Suppressor macrophage (primary cell): ENCODE data around the gene NRXN3.
"Not testable (repeated sequence)": the region's sequence is repeated elsewhere in the genome, so short reads cannot be mapped to it uniquely, and the experiment has no call there.

Source experiments
- DNase-seq, 4 experiments: peaks; one replicate each; pipeline ENCODE4 v3.0.0-alpha.2; 2020 to 2022

Gene NRXN3

DNA sequence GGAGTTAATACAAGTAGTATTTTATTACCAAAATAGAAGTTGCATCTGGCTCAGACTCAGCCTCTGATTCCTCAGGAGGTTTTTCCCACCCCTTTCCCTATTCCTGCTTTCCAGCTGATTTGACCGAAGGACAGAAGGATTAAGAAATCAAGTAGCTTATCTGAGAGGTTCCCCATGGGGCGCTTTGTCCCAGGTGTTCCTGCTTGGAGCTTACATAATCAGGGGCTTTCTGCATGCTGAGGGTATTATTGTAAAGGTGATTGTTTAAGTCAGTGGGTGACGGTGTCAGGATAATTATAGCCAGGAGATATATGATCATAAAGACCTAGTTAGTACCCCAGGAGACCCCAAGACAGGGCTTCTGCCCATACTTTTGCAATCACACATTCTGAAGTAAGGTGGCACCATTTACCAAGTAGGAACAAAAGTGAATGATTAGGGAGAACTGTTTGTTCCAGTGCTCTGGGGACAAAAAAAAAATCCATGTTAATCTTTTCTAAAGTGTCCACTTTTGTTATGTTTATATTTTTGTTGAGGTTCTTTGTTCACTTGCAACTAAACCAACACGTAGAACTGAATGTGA, 921.3 kb downstream of the NRXN3 start:
- no peak for DNase-seq

DNA sequence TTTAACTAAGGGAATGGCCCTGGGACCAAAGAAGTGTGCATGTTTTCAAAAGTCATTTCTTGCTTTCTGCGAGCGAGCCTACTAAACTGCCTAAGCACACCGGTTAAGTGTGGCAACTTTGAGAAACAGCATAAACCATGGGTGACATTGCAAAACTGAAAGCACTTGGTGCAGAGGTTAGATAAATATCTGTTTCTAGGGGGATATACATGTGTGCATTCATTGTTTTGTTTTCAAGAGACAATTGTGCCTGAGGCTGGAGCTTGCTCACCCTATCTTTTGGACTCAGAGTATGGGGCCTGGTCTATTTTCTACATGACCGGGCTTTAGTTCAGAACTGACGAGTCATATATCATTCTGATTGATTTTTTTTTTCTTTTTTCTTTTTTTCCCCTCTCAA, 923.4 kb downstream of the NRXN3 start:
- DNase-seq = no peak

DNA sequence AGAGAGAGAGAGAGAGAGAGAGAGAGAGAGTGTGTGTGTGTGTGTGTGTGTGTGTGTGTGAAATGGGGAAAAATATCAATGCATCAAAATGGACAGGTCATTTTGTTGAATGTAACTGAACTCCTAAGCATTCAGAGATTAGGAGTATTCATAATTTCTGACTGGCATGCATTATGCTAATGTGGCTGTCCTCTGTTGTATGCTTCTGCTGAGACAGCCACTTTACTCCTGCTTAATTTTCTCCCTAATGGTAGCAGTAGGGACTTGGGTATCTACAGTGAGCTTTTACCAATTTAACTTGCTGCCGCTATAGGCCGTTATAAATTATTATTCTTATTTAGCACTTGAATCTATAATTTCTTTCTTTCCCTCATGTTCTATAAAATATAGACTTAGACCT, 924.8 kb downstream of the NRXN3 start:
- no peak for DNase-seq

DNA sequence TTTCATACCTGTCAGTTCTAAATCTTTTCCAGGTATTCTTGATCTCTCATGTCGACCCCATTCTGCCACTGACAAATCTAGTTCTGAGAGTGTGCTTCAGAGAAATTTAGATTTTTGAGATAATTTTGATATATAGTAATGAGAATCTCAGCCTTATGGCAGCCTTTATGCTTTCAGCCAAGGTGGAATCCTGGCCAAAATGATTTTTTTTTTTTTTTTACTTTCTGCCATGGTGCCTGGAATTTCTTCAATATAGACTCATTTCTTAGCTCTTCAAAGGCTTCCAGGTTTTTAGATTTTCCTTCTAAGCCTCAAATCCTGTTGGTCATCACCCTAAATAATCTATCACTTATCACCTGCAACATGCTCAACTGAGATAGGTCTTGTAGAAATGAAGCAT, 926.6 kb downstream of the NRXN3 start:
- DNase-seq = no peak

DNA sequence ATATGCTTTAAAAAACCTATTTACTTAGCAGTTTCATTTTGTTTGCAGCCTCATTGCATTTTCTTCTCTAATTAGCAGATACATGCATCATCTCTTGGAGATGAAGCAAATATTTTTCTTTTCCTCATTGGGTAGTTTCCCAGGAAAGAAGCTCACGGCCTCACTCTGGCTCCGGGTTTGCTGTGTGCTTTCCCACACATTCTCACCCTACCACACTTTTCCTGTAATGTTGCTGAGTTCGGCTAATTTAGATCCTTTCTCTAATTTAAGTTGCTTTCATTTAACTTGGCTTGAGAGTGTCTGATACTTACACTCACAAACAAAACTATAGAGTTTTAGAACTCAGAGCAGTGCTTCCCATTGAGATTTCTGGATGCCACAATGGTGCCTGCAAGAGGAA, 928.2 kb downstream of the NRXN3 start:
- DNase-seq = no peak

DNA sequence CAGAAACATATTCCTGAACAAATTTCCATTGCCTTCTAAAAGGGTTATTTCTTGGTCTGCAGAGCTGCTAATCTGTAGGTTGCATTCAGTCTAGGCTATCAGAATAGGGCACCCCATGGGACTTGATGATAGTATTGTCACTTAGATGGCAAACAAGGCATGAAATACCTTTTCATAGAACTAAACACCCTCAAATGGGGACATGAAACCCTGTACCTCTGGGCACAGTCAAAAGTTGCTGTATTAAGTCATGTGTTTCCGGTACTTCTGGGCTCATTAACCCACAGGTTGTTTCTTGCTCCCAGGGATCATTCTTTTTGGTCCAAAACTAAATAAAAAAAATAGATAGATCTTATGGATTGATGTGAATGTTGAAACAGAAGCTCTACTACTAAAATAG, 930.4 kb downstream of the NRXN3 start:
- DNase-seq = no peak

DNA sequence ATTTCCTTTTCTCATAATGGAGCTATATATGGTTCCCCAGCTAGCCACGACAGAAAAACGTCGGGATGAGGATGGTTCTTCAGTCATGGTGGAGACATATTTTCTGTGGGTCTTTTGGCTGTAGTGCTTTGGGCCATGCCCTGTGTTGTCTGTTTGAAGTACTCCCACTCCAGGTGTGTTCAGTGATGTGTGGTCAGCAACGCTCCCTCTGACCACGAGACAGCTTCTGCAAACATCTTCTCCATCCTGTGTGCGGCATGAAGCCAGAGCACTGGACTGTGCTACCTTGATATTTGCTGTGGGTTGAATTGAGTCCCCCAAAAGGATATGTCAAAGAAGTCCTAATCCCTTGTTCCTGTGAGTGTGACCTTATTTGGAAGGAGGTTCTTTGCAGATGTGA, 931.2 kb downstream of the NRXN3 start:
- DNase-seq = no peak

DNA sequence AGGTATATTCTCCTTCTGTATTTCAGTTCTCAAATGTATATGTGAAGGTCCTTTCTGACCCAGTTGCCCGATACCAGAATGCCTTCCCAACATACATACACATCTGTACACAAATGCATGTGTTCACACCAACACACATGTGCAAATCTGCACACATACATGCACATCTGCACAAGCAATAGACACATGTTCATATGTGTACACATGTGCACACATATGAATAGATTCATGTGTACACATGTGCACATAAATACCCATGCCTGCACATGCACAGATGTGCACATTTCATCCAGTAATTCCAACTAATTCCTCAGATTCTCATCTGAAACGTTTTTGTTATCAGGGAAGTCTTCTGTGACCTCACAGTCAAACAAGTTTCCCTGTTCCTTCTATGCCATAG, 933.6 kb downstream of the NRXN3 start:
- DNase-seq = no peak

DNA sequence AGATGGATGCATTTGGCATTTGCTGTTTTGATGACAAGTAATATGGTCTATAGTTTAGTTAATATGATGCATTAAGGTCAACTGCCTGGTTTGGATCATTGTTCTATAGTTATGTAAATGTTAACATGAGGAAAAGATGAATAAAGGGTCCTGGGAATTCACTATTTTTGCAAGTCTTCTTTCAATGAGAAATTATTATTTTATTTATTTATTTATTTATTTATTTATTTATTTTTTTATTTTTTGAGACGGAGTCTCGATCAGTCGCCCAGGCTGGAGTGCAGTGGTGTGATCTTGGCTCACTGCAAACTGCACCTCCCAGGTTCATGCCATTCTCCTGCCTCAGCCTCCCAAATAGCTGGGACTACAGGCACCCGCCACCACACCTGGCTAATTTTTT, 940.4 kb downstream of the NRXN3 start:
- not testable (repeated sequence) for DNase-seq

DNA sequence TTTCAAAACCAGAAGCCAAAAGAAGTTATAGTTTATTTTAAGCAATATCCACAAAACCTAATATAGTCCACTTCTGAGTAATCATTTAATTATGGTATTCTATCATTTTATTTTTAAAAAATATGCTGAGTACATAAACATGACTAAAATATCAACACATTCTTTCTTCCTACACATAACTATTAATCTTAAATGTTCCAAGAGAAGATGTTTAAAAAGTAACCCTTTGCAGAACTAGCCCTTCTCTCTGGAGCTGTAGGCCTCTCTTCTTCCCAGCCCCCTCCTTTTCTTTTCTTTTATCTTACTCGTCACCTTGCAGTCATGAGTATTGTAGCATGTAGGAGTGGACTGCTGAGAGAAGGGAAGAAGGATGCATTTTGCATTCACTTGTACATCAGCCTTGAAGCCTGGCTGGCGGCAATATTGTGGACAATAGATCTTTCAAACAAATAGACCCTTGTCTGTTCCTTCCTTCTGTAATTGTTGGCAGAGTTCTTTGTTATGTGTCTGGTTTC, 941.9 kb downstream of the NRXN3 start:
- DNase-seq = no peak

DNA sequence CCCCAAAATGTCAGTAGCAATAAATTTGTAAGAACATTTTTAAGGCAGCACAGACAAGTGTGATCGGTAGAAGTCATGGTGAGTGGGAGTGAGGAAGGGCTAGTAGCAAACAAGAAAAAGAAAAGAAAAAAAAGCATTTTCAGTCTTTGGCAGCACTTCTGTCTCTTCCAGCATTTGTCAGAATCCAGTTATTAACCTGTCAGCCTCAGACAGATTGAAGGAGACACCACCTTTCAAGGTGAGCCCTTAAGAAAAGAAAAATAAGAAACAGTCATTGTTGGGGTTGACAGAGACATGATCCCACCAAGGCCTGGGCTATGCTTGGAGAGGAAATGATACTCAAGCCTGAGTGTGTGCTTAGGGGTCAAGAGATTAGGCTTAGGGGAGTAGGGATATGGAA, 947.4 kb downstream of the NRXN3 start:
- DNase-seq = no peak

DNA sequence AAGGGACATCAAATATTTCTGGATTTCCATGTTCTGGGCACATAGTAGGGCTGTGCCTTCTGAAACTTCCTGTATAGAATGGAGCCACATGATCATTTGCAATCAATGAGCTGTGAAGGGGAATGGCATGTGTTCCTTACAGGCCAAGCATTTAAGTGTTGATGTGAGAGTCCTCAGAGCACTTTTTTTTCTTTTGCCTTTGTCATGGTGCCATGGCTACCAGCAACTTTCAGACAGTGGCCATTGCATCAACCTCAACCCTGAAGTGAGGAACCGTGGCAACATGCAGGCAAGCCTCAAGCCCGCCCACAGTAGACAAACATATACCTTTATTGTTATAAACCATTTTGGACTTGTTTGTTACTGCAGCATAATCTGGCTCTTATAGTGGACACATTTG, 948.1 kb downstream of the NRXN3 start:
- DNase-seq = no peak

DNA sequence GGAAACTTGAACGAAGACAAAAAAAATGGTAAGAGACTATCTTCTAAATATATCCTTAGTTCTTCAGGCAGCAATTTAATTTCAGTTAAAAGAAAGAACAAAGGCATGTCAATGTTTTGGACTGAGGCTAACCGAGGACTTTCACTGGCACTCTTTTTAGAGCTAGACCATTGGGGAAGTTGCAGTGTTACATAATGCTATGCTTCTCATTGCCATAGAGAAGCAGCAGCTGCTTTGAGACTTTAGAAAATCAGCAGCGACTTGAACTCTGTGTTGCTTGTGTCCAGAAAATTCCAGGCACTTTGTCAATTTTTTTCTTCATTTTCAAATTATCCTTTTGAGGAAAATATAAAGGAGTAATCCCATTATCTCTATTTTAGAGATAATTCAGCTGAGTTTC, 964.2 kb downstream of the NRXN3 start:
- peak in 3 of 4 experiments; percentile 3 to 37 (median 25) for DNase-seq

DNA sequence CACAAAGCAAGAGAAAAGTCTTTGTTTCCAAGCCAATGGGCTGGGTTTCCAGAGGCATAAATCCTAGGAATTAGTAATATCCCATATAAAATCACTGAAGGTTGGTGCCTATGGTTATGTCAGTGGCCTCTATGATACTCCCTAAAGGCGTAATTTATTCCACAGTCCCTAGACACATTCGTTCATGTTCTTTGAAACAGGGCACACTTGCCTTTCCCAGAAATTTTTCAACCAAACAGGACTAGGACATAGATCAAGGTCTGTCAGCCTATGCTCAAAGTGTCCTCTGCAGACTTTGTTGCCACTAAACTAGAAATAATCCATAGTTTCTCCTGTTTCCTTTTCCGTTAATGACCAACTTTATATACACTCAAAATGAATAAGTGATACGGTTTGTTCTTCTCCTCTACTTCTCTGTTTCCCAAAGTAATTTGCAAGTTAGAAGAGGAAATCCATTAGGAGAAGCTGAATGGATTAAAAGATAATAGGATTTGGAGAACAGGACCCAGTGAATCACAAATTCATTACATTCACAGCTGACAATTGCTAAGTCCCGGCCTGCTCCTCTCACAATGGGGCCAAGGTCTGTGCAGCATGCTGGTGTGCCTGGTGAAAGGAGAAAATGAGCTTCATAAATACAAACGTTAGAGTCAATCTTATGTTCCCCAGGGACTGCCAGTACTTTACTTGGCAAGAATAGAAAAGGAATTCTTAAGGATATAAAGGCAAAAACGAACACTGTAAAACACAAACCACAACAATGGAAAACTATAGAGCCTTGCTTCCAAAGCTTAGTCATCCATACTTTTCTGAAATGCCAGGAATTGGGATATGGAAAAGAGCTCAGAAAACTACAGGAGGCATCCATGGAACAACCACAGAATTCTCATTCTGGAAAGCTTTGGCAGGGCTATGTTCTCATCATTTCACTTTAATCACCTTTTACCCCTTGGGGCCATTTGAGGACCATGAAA, 966.2 kb downstream of the NRXN3 start:
- DNase-seq = no peak

DNA sequence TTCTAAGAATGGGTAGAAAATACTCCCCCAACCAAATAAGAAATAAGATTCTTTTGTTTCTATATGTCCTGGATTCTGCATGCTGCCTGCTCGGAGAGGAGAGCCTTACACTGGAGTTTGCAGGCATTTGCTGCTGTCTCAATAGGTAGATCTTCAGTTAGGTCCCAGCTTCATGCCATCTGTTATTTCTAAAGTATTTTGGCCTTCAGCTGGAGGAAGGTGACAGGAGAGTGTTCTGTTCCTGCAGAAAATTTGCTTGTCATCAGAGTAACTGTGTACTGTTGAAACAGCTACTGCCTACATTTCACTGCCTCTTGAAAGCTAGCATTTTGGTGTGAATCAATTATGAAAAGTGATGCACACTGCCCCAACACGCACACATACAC, 966.9 kb downstream of the NRXN3 start:
- no peak for DNase-seq

DNA sequence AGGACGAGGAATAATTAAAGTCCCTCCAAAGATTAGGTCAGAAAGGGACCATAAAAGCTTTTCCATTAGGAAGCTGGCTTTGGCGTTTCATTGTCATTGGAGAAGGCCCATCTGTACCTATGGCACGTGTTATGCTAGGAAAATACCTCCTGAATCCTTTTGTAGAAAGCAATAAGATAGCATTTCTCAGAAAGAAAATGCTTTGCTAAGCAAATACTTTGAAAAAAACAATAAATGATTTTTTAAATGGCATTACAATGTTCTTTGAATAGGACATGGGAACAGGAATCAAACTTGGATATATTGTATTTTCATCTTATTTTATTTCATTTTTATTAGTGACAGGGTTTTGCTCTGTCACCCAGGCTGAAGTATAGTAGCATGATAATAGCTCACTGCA, 967.7 kb downstream of the NRXN3 start:
- no peak for DNase-seq

DNA sequence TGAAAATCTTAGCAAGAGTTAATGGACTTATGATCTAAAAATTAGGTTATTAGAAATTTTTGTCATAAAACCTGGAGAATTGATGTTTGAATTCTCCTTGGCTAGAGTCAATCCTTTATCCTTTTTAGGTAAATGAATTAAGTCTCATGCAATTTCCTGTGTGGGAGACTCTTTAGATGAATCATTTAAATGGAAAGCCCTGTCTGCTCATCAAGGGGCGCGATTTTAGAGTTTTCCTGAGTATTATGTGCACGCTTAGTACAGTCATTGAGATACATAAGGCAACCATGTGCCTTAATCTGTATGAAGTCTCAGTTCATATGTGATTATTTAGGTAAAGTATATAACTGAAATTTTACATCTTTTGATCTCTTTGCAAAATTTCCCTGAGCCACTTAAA, 974.7 kb downstream of the NRXN3 start:
- DNase-seq = no peak

DNA sequence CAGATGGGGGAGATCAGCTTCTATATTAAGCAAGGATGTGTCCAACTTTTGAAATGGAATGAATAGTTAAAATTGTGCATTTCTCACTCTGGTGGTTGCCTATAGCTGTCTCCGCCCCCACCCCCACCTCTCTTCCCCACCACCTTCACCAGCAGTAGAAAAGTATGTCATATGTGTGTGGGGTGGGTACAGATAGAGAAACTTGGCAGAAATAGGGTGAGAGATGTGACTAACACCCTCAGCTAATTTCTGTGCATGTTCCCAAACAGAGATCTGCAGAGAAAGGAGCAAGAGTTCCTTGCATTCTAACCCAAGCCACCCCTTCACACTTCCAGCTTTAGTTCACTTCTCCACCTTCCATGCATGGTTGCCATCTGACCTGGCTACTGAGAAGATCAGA, 980.1 kb downstream of the NRXN3 start:
- no peak for DNase-seq

DNA sequence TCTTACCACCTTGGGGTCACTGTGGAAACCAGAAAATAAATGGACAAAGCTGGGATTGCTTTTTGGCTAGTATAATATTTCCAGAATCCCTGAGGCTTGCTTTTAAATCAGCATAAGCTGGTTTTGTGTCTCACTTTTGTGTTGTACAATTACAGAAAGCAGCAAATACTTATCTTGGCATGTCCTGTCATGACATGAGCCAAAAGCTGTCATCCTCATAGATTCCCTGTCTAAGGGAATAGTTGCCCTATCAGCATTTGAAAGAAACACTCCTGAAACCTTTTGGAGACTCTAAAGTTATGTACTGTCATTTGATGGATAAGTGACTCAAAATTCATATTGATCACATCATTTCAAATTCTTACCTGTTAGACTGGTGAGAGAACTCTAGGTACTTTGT, 987.2 kb downstream of the NRXN3 start:
- DNase-seq = no peak

DNA sequence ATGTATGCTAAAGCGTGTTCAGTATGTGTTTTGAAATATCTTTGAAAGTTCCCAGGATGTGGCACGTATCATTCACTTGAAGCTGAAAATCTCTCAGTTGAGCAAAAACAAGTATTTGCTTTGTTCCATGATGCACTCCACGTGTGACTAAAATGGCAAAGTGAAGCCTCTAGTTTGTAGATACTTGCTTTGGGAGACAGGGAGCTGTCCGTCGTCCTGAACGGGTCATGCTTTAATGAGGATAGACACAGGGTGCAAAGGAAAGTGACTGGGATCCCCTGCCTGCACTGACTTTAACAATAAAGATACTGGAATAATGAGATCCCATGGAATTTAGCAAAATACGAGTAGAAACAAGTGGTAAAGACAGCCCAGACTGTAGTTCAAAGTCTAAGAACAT, 991.4 kb downstream of the NRXN3 start:
- peak in 3 of 4 experiments; percentile 1 to 26 (median 20) for DNase-seq

DNA sequence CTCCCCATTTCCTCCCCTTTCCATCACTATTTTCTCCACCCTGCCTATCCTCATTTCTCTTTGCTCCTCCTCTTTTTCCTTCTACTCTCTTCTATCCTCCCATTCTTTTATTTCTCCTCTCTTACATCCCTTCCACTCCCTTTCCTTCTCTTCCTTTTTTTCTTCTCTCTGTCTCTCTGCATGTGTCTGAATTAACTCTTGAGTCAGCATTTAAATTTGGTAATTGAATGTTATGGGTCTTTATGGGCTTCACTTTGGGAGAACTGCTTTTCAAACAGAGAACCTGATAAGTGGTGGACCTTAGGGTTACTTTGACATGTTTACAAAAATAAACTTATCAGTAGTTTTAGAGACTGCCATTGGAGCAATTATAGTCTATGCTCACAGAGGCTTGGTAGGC, 992.7 kb downstream of the NRXN3 start:
- no peak for DNase-seq

DNA sequence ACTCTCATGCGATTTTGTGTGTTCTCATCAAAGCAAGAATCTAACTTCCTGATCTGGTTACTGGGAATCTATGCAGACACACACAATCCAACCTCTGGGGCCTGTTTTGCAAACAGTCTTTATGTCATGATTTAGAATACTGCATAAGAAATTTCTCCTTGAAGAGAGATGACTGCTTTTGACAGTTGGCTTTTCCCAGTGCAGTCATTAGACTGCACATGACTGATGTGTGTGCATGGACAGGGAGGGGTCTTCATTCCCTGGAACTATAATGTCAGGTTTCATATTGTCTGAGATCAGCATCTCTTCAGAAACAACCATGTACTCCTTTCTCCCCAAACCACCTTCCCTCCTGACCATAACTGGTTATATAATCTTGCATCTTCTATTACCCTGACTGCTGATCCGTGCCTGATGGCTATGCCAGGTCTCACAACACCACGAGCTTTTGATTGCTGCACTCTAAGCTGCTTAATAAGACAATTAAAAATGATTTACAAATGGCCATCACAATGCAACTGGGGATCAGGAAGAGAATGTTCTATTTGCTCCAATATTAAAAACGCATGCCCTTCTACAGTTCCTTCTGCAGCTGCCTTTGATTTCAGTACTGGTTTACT, 995.4 kb downstream of the NRXN3 start:
- DNase-seq = no peak

DNA sequence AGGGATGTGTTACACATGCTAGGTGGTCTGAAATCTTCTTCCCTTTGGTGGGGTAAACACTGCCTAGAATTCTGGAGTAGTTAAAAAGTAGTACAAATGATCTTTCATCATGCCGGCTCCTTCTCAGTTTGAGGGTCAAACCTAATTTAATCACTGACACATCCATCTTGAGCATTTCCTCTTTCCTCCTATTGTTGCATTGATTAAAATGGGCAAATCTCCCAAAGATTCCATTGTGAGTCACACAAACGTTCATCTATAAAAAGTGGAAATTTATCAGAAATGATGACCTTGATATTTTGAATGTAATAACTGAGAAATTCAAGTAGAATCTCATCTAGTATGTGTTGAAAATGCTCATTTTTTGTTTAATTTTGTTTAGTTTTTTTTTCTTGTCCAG, 996.0 kb downstream of the NRXN3 start:
- no peak for DNase-seq

DNA sequence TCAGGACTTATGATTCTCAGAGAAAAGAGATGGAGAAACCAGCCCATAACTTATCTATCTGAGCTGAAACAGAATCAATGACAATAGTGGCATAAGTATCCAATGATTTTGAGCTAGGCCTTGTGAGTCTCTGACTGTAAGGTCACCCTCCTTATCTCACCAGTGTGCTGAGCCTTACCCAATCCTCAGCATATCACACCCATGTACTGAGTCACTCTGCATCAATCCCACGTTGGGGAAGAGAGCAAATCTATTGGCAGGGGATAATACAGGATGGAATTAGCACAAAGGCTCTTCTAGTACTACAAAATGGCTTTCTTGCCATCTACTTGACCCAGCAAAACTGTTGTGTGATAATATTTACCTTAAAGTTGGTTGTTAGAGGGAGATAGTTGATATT, 997.8 kb downstream of the NRXN3 start:
- no peak for DNase-seq
